ENCODE measurements around the gene KCNK18. TPM values are rescaled to one million over a fixed set of nuclear protein-coding genes. Genes with fewer than 3 reads are reported as not detected.
"Not testable (repeated sequence)": the region's sequence is repeated elsewhere in the genome, so short reads cannot be mapped to it uniquely, and the experiment has no call there.

KCNK18 gene
- total and polyA plus RNA-seq, 4 experiments from 2014 or later: not detected

- POLR2A ChIA-PET (ENCODE audit: partially characterized antibody); H3K4me1 Mint-ChIP-seq: not testable (repeated sequence)
These were observed 11.5 kb upstream of the KCNK18 start for GRCh38 chr10:117185817-117186216.

GRCh38 chr10:117186832-117187615 is 10.3 kb upstream of the KCNK18 start:
- Mint-ChIP-seq H3K27me3 (peaks cover 2 to 7% of the 10 kb centered on the region in 2 donors), H3K9me3 (peaks cover 3 to 14% (median 6%) of the 10 kb centered on the region in 8 donors), H3K4me1 (no peaks in the 10 kb centered on the region), H3K36me3 (no peaks in the 10 kb centered on the region), H3K4me3 (no peak overlapping the region), H3K27ac (no peak overlapping the region)
- H3K27ac ChIP-seq (ENCODE audit: low read depth, low read length): no peak overlapping the region
- no peak for DNase-seq
- H3K4me1 ChIP-seq (ENCODE audit: insufficient read depth, low read length): no peaks in the 10 kb centered on the region
- no peaks in the 10 kb centered on the region for H3K9me3 ChIP-seq (ENCODE audit: control insufficient read depth in 1 of 2, low read length in 2 of 2)
- intact Hi-C loops (cut with micrococcal nuclease): no loop called here
- no peaks in the 10 kb centered on the region for H3K27me3 ChIP-seq (ENCODE audit: insufficient read depth, low read length)
- CTCF ChIA-PET (ENCODE audit: partially characterized antibody): interaction anchor here (0.9 to 2.2 kb wide), 2 partner anchors 12 to 20 kb away, joined by 4 to 26 read pairs; no protein-coding TSS in a partner anchor
- H3K4me3 ChIP-seq (ENCODE audit: low read length in 2 of 2): no peak overlapping the region
- H3K36me3 ChIP-seq (ENCODE audit: insufficient read depth, low read length): no peaks in the 10 kb centered on the region
- POLR2A ChIA-PET (ENCODE audit: partially characterized antibody): no interaction called here

More at GRCh38 chr10:117185817-117186216, 11.5 kb upstream of the KCNK18 start:
- H3K27me3 Mint-ChIP-seq; H3K4me3 Mint-ChIP-seq; H3K27ac ChIP-seq (ENCODE audit: low read depth, low read length); H3K4me3 ChIP-seq (ENCODE audit: low read length in 2 of 2); H3K27me3 ChIP-seq (ENCODE audit: insufficient read depth, low read length); H3K36me3 Mint-ChIP-seq; H3K4me1 ChIP-seq (ENCODE audit: insufficient read depth, low read length); H3K36me3 ChIP-seq (ENCODE audit: insufficient read depth, low read length); DNase-seq; intact Hi-C loops (cut with micrococcal nuclease); H3K9me3 ChIP-seq (ENCODE audit: control insufficient read depth in 1 of 2, low read length in 2 of 2); H3K27ac Mint-ChIP-seq: not testable (repeated sequence)
- CTCF ChIA-PET (ENCODE audit: partially characterized antibody): interaction anchor here (2.2 kb wide), 1 partner anchor 11 kb away, joined by 26 read pairs; no protein-coding TSS in a partner anchor
- H3K9me3 Mint-ChIP-seq: peaks cover 3 to 14% (median 6%) of the 10 kb centered on the region in 8 donors

GRCh38 chr10:117188371-117188770 is 8.9 kb upstream of the KCNK18 start:
- Mint-ChIP-seq H3K27ac (no peak overlapping the region), H3K36me3 (no peaks in the 10 kb centered on the region), H3K9me3 (peaks cover 3 to 14% (median 6%) of the 10 kb centered on the region in 8 donors), H3K27me3 (peaks cover 2% of the 10 kb centered on the region in 2 donors), H3K4me1 (no peaks in the 10 kb centered on the region), H3K4me3 (no peak overlapping the region)
- H3K4me3 ChIP-seq (ENCODE audit: low read length in 2 of 2): no peak overlapping the region
- no peaks in the 10 kb centered on the region for H3K9me3 ChIP-seq (ENCODE audit: control insufficient read depth in 1 of 2, low read length in 2 of 2)
- H3K27ac ChIP-seq (ENCODE audit: low read depth, low read length): no peak overlapping the region
- no peaks in the 10 kb centered on the region for H3K4me1 ChIP-seq (ENCODE audit: insufficient read depth, low read length)
- no peak for DNase-seq
- H3K36me3 ChIP-seq (ENCODE audit: insufficient read depth, low read length): no peaks in the 10 kb centered on the region
- ChIA-PET POLR2A (ENCODE audit: partially characterized antibody) (no interaction called here), CTCF (ENCODE audit: partially characterized antibody) (interaction anchor here (1.5 kb wide), 1 partner anchor 14 kb away, joined by 6 read pairs; no protein-coding TSS in a partner anchor)
- no peaks in the 10 kb centered on the region for H3K27me3 ChIP-seq (ENCODE audit: insufficient read depth, low read length)
- intact Hi-C loops (cut with micrococcal nuclease): no loop called here

GRCh38 chr10:117189557-117189956 is 7.7 kb upstream of the KCNK18 start:
- H3K9me3 ChIP-seq (ENCODE audit: control insufficient read depth in 1 of 2, low read length in 2 of 2): no peaks in the 10 kb centered on the region
- CTCF ChIA-PET (ENCODE audit: partially characterized antibody): interaction anchor here (1.5 kb wide), 1 partner anchor 15 kb away, joined by 6 read pairs; no protein-coding TSS in a partner anchor
- no peaks in the 10 kb centered on the region for H3K36me3 ChIP-seq (ENCODE audit: insufficient read depth, low read length)
- H3K27me3 Mint-ChIP-seq: peaks cover 4% of the 10 kb centered on the region in 2 donors
- DNase-seq: no peak
- peaks cover 3 to 14% (median 6%) of the 10 kb centered on the region in 8 donors for H3K9me3 Mint-ChIP-seq
- H3K4me3 ChIP-seq (ENCODE audit: low read length in 2 of 2): no peak overlapping the region
- no peaks in the 10 kb centered on the region for H3K36me3 Mint-ChIP-seq
- H3K27ac Mint-ChIP-seq: no peak overlapping the region
- intact Hi-C loops (cut with micrococcal nuclease): no loop called here
- H3K27me3 ChIP-seq (ENCODE audit: insufficient read depth, low read length): no peaks in the 10 kb centered on the region
- H3K4me3 Mint-ChIP-seq: no peak overlapping the region
- H3K4me1 ChIP-seq (ENCODE audit: insufficient read depth, low read length): no peaks in the 10 kb centered on the region
- POLR2A ChIA-PET (ENCODE audit: partially characterized antibody): no interaction called here
- H3K27ac ChIP-seq (ENCODE audit: low read depth, low read length): no peak overlapping the region
- H3K4me1 Mint-ChIP-seq: no peaks in the 10 kb centered on the region

- Histone ChIP-seq H3K9me3 (ENCODE audit: control insufficient read depth in 1 of 2, low read length in 2 of 2) (no peaks in the 10 kb centered on the region), H3K27me3 (ENCODE audit: insufficient read depth, low read length) (no peaks in the 10 kb centered on the region), H3K36me3 (ENCODE audit: insufficient read depth, low read length) (no peaks in the 10 kb centered on the region), H3K27ac (ENCODE audit: low read depth, low read length) (no peak overlapping the region), H3K4me1 (ENCODE audit: insufficient read depth, low read length) (no peaks in the 10 kb centered on the region), H3K4me3 (ENCODE audit: low read length in 2 of 2) (no peak overlapping the region)
- DNase-seq: no peak
- Mint-ChIP-seq H3K4me3 (no peak overlapping the region), H3K9me3 (no peaks in the 10 kb centered on the region), H3K27me3 (peaks cover 3 to 8% of the 10 kb centered on the region in 2 donors), H3K36me3 (no peaks in the 10 kb centered on the region), H3K27ac (no peak overlapping the region), H3K4me1 (no peaks in the 10 kb centered on the region)
- intact Hi-C loops (cut with micrococcal nuclease): no loop called here
- CTCF ChIA-PET (ENCODE audit: partially characterized antibody): interaction anchor here (1.4 to 1.8 kb wide), 2 partner anchors 19 to 23 kb away, joined by 5 to 7 read pairs; no protein-coding TSS in a partner anchor
- POLR2A ChIA-PET (ENCODE audit: partially characterized antibody): no interaction called here
These were observed 799 bp downstream of the KCNK18 start for GRCh38 chr10:117198088-117198487.

GRCh38 chr10:117201826-117202225 is 4.5 kb downstream of the KCNK18 start:
- H3K4me1 Mint-ChIP-seq: no peaks in the 10 kb centered on the region
- H3K9me3 Mint-ChIP-seq: peaks cover 0 to 7% (median 3%) of the 10 kb centered on the region in 8 donors
- POLR2A ChIA-PET (ENCODE audit: partially characterized antibody): no interaction called here
- intact Hi-C loops (cut with micrococcal nuclease): no loop called here
- Histone ChIP-seq H3K27ac (ENCODE audit: low read depth, low read length) (no peak overlapping the region), H3K4me3 (ENCODE audit: low read length in 2 of 2) (no peak overlapping the region), H3K9me3 (ENCODE audit: control insufficient read depth in 1 of 2, low read length in 2 of 2) (no peaks in the 10 kb centered on the region), H3K36me3 (ENCODE audit: insufficient read depth, low read length) (no peaks in the 10 kb centered on the region), H3K4me1 (ENCODE audit: insufficient read depth, low read length) (no peaks in the 10 kb centered on the region), H3K27me3 (ENCODE audit: insufficient read depth, low read length) (no peaks in the 10 kb centered on the region)
- H3K27ac Mint-ChIP-seq: no peak overlapping the region
- H3K27me3 Mint-ChIP-seq: peaks cover 6 to 8% of the 10 kb centered on the region in 2 donors
- H3K4me3 Mint-ChIP-seq: no peak overlapping the region
- DNase-seq: no peak
- H3K36me3 Mint-ChIP-seq: no peaks in the 10 kb centered on the region
- CTCF ChIA-PET (ENCODE audit: partially characterized antibody): interaction anchor here (2.9 kb wide), 1 partner anchor 26 kb away, joined by 11 read pairs; no protein-coding TSS in a partner anchor

GRCh38 chr10:117204316-117204715 is 7.0 kb downstream of the KCNK18 start:
- CTCF ChIA-PET (ENCODE audit: partially characterized antibody): interaction anchor here (6.5 kb wide), 1 partner anchor 13 kb away, joined by 37 read pairs; no protein-coding TSS in a partner anchor
- Histone ChIP-seq H3K27me3 (ENCODE audit: insufficient read depth, low read length) (no peaks in the 10 kb centered on the region), H3K4me1 (ENCODE audit: insufficient read depth, low read length) (no peaks in the 10 kb centered on the region), H3K4me3 (ENCODE audit: low read length in 2 of 2) (no peak overlapping the region), H3K27ac (ENCODE audit: low read depth, low read length) (no peak overlapping the region), H3K9me3 (ENCODE audit: control insufficient read depth in 1 of 2, low read length in 2 of 2) (no peaks in the 10 kb centered on the region), H3K36me3 (ENCODE audit: insufficient read depth, low read length) (no peaks in the 10 kb centered on the region)
- POLR2A ChIA-PET (ENCODE audit: partially characterized antibody): no interaction called here
- intact Hi-C loops (cut with micrococcal nuclease): no loop called here
- Mint-ChIP-seq H3K4me3 (no peak overlapping the region), H3K27me3 (peaks cover 8 to 13% of the 10 kb centered on the region in 2 donors), H3K36me3 (no peaks in the 10 kb centered on the region), H3K27ac (no peak overlapping the region), H3K4me1 (no peaks in the 10 kb centered on the region), H3K9me3 (peaks cover 0 to 9% (median 4%) of the 10 kb centered on the region in 8 donors)
- no peak for DNase-seq
